Mesothelial cell of epicardium (in vitro differentiated cells): ENCODE results near the gene PRLR. TPM values are rescaled to one million over a fixed set of nuclear protein-coding genes. Genes with fewer than 3 reads are reported as not detected.

ENCODE experiments used
- DNase-seq, 2 experiments: peaks; one replicate each; pipeline ENCODE4 v3.0.0; 2021; ENCODE audit warnings: low spot score in 2 of 2; ENCODE audit not compliant: unreplicated experiment in 2 of 2
- H3K27ac Mint-ChIP-seq: 2 replicates; pipeline ENCODE4 v1.8.0; 2021; ENCODE audit warnings: mixed read lengths
- H3K27me3 Mint-ChIP-seq: 2 replicates; pipeline ENCODE4 v1.8.0; 2021; ENCODE audit warnings: low read depth, mixed read lengths
- H3K36me3 Mint-ChIP-seq: 2 replicates; pipeline ENCODE4 v1.8.0; 2021; ENCODE audit warnings: mixed read lengths
- H3K4me1 Mint-ChIP-seq: 2 replicates; pipeline ENCODE4 v1.8.0; 2021; ENCODE audit warnings: mixed read lengths
- H3K4me3 Mint-ChIP-seq: 2 replicates; pipeline ENCODE4 v1.8.0; 2021; ENCODE audit warnings: mild to moderate bottlenecking, moderate library complexity, mixed read lengths
- H3K9me3 Mint-ChIP-seq: 2 replicates; pipeline ENCODE4 v1.8.0; 2021; ENCODE audit warnings: mixed read lengths
- total RNA-seq: library from RNA; stranded (reverse); gene quantifications from 3 replicates; pipeline ENCODE4 v1.2.1, GENCODE V29; 2021
- TF ChIP-seq, protein P1 (sequence below): fragments of 200-600 bp; sonication (generic); IDR thresholded peaks from one replicate; pipeline ENCODE4 v1.5.0; 2021; ENCODE audit warnings: antibody characterized with exemption; ENCODE audit not compliant: unreplicated experiment

PRLR gene
- total RNA-seq, 1 donor from 2014 or later: 1.2 TPM

DNA sequence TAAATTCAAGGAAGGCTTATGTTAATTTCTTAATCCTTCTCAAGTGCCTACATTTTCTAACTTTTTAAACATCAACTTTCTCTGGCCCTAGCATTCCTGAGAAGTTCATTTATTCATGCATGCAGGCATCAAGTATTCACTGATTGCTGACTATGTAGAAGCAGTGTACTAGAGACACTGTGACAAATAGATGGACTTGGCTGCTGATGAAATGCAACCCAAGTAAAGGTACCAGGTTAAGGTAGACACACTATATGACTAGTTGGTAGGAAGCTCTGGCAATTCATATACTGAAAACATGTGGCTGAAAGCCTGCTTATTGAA, 66.6 kb downstream of the PRLR start:
- H3K27ac Mint-ChIP-seq: no peak overlapping the region
- H3K4me3 Mint-ChIP-seq: no peak overlapping the region
- H3K36me3 Mint-ChIP-seq: no peaks in the 10 kb centered on the region
- TF ChIP-seq, protein P1, sequence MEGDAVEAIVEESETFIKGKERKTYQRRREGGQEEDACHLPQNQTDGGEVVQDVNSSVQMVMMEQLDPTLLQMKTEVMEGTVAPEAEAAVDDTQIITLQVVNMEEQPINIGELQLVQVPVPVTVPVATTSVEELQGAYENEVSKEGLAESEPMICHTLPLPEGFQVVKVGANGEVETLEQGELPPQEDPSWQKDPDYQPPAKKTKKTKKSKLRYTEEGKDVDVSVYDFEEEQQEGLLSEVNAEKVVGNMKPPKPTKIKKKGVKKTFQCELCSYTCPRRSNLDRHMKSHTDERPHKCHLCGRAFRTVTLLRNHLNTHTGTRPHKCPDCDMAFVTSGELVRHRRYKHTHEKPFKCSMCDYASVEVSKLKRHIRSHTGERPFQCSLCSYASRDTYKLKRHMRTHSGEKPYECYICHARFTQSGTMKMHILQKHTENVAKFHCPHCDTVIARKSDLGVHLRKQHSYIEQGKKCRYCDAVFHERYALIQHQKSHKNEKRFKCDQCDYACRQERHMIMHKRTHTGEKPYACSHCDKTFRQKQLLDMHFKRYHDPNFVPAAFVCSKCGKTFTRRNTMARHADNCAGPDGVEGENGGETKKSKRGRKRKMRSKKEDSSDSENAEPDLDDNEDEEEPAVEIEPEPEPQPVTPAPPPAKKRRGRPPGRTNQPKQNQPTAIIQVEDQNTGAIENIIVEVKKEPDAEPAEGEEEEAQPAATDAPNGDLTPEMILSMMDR: no peak
- no peaks in the 10 kb centered on the region for H3K27me3 Mint-ChIP-seq
- DNase-seq: no peak
- peaks cover 2% of the 10 kb centered on the region for H3K4me1 Mint-ChIP-seq
- H3K9me3 Mint-ChIP-seq: peaks cover 19% of the 10 kb centered on the region

DNA sequence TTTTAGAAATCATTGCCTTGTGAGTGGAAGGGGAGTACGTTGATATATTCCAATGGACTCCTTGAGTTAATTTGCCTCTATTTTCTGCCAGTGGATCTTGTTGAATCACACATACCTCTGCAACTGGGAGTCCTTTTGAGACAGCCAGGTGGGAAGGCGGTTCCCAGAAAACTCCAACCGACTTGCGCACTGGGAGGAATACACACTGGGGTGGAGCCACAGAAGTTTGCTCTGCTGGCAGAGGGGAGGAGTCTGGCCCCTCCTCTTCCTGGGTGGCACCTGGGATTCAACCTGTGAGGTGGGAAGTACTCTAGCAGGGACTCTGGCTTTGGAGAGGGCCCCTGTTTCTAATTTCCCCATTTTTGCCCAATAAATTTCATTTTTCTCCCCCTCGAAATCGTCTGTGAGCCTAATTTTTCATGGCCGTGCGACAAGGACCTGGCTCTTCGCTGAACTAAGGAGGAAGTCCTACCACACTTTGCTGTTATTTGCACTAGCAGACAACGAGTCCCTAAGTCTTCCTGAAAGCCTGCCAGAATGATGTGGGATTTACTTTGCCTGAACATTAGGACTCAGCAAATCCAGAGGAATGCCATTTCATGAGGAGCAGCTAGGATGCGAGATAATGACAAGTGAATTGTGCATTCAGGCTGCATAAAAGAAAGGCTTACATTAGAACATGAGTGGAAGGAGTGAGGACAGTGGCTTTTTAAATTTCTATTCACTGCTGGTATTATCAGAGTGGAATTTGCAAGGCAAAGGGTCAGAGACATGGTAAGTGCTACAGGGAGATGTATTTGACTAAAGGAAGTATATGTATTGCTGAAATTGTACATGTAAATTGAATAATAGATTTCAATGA, 67.2 kb downstream of the PRLR start:
- Mint-ChIP-seq H3K27ac (no peak overlapping the region), H3K36me3 (no peaks in the 10 kb centered on the region), H3K4me1 (peaks cover 5% of the 10 kb centered on the region), H3K4me3 (no peak overlapping the region), H3K27me3 (no peaks in the 10 kb centered on the region), H3K9me3 (peaks cover 16% of the 10 kb centered on the region)
- TF ChIP-seq, protein P1: no peak
- no peak for DNase-seq

DNA sequence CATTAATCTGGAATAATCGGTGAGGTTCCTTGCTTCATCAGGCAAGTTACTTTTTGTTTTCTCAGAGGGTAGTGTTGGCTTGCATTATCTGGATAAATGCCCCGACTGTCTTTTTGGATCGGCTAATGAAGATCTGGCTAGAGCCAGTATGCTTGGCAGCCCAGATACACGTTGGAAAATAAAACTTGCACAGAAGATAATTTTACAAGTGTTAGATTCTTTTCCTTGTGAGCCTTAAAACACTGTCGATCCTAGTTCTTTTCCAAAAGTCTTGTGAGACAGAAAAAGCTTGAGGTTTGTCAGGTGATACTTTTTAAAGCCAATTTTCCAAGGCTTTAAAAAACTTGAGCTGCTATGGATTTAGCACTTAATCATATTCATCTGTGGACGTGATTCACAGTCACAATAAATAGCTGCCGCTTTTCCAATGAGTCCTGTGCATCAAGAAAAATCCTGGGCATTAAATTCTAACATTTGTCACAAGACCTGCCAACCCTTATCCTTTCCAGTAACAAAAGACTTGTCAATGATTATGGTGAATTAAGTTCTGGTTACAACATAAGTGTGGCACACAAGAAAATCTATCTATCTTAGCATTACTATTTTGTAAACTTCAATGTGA, 68.5 kb downstream of the PRLR start:
- no peak for DNase-seq
- H3K27ac Mint-ChIP-seq: no peak overlapping the region
- H3K9me3 Mint-ChIP-seq: peaks cover 4% of the 10 kb centered on the region
- no peak overlapping the region for H3K4me3 Mint-ChIP-seq
- no peaks in the 10 kb centered on the region for H3K27me3 Mint-ChIP-seq
- H3K36me3 Mint-ChIP-seq: no peaks in the 10 kb centered on the region
- TF ChIP-seq, protein P1: no peak
- peaks cover 5% of the 10 kb centered on the region for H3K4me1 Mint-ChIP-seq

DNA sequence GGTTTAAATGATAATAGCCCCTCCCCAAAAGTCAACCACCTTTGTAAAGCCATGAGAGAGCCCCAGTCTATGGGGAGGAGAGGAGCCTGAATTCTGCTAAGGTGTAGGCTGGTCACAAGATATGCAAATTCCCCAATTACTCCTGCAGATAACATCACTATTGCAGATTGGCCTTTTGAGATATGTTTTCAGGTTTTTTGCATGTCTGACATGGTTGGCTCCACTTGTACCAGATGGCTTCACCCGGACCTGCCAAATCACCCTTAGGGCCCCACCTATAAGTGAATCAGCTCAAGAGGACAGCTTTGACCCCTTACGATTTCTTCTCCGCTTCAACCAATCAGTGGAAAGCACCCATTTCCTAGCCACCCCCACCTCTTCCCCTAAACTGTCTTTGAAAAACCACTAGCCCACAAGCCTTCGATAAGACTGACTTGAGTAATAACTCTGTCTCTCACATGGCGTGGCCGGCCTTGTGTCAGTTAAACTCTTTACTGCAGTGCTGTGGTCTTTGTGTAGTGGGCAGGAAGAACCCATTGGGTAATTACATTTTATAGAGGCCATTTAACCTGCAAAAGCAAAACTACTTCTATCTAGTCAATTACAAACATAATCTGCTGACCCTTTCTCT, 69.7 kb downstream of the PRLR start:
- TF ChIP-seq, protein P1: no peak
- Mint-ChIP-seq H3K4me3 (no peak overlapping the region), H3K4me1 (peaks cover 5% of the 10 kb centered on the region), H3K36me3 (no peaks in the 10 kb centered on the region), H3K9me3 (no peaks in the 10 kb centered on the region), H3K27me3 (no peaks in the 10 kb centered on the region), H3K27ac (no peak overlapping the region)
- DNase-seq: no peak

DNA sequence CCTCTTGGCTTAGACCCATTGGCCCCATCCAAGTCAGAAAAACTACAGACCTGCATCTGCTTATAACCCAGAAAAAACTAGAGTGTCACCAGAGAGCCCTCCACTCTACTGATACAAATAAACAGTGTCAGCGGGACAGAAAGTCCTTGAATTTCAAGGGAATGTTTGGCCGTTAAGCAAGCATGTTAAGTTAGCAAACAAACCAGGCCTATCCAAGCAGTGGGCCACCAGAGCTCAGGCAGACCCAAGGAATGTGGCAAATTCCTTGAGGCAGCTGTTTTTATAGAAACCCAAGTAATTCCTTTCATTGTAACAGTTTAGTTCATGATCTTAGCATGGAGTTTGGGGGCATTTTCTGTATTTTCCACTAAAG, 70.9 kb downstream of the PRLR start:
- TF ChIP-seq, protein P1: no peak
- no peak overlapping the region for H3K27ac Mint-ChIP-seq
- peaks cover 5% of the 10 kb centered on the region for H3K4me1 Mint-ChIP-seq
- DNase-seq: no peak
- H3K9me3 Mint-ChIP-seq: no peaks in the 10 kb centered on the region
- no peaks in the 10 kb centered on the region for H3K27me3 Mint-ChIP-seq
- H3K4me3 Mint-ChIP-seq: no peak overlapping the region
- no peaks in the 10 kb centered on the region for H3K36me3 Mint-ChIP-seq
